K562 (cell line): ENCODE measurements around the gene RPS6KL1. TPM values are rescaled to one million over a fixed set of nuclear protein-coding genes. Genes with fewer than 3 reads are reported as not detected.

Source experiments
- ATF3 ChIP-seq, 2 experiments: fragments of 450-650 bp in 1 of 2; sonication (generic) in 1 of 2; formaldehyde crosslinking in 1 of 2; IDR thresholded peaks in 1 of 2; conservative IDR thresholded peaks in 1 of 2; 2 replicates each; pipeline versions ENCODE4 v1.6.1 to v1.8.1; 2016 to 2023; ENCODE audit warnings: mild to moderate bottlenecking in 2 of 2, moderate library complexity in 2 of 2, inconsistent platforms in 1 of 2, missing genetic modification reagents in 1 of 2
- ATF7 ChIP-seq: fragments of 450-650 bp; IDR thresholded peaks from 2 replicates; pipeline ENCODE4 v1.7.1; 2014; ENCODE audit warnings: mild to moderate bottlenecking, moderate library complexity
- PHF8 ChIP-seq: fragments of 200-600 bp; sonication (generic); IDR thresholded peaks from 2 replicates; pipeline ENCODE4 v1.6.1; 2012; ENCODE audit warnings: mixed run types, mild to moderate bottlenecking, inconsistent platforms, low read length, moderate library complexity, borderline replicate concordance
- RBFOX2 ChIP-seq: fragments of 200-400 bp; formaldehyde crosslinking; IDR thresholded peaks from 2 replicates; pipeline ENCODE4 v1.6.1; 2017; ENCODE audit warnings: low read depth, mild to moderate bottlenecking, low read length, moderate library complexity
- SRSF3 ChIP-seq: fragments of 200-400 bp; formaldehyde crosslinking; IDR thresholded peaks from 2 replicates; pipeline ENCODE4 v1.6.1; 2016; ENCODE audit warnings: mild to moderate bottlenecking, low read length, moderate library complexity; ENCODE audit not compliant: insufficient read depth
- TFAP4 ChIP-seq: sonication (generic); formaldehyde crosslinking; IDR thresholded peaks from 2 replicates; pipeline ENCODE4 v1.8.0; 2022; ENCODE audit warnings: missing genetic modification reagents, mild to moderate bottlenecking, moderate library complexity, borderline replicate concordance
- XRCC3 ChIP-seq: fragments of 450-650 bp; IDR thresholded peaks from 2 replicates; pipeline ENCODE4 v1.6.1; 2017; ENCODE audit warnings: mild to moderate bottlenecking, moderate library complexity
- ZNF589 ChIP-seq: fragments of 200-800 bp; sonication (Bioruptor generic); IDR thresholded peaks from 2 replicates; pipeline ENCODE4 v1.6.1; 2016; ENCODE audit warnings: low read depth, missing genetic modification characterization, missing compliant biosample characterization
- ZNF592 ChIP-seq: fragments of 450-650 bp; IDR thresholded peaks from 2 replicates; pipeline ENCODE4 v1.6.1; 2017; ENCODE audit warnings: antibody characterized with exemption, mild to moderate bottlenecking
- polyA plus RNA-seq, 8 experiments: library from polyadenylated mRNA; depleted of rRNA in 4 of 8; stranded (reverse) in 5 of 8; unstranded in 3 of 8; fragments of >200 nt; fragmentation: Nextera tagmentation in 2 of 8; fragmentation: Illumina TruSeq in 1 of 8; extraction: Ambion mirVana in 2 of 8; extraction: Trizol in 1 of 8; gene quantifications; 2 replicates each; pipeline versions ENCODE4 v1.2.1 to v1.2.3, GENCODE V29; 2011 to 2014; ENCODE audit warnings: inconsistent platforms in 1 of 8, missing spikeins in 1 of 8
- total RNA-seq, 7 experiments: library from RNA; depleted of rRNA in 6 of 7; stranded (reverse); fragments of >200 nt in 6 of 7; fragmentation: Illumina TruSeq in 2 of 7; extraction: Trizol in 2 of 7; gene quantifications; 2 replicates each; pipeline versions ENCODE4 v1.2.1 to v1.2.3, GENCODE V29; 2011 to 2021; ENCODE audit warnings: low replicate concordance in 1 of 7
- TF ChIP-seq, protein P1 (sequence below): fragments of 250-450 bp; sonication (Bioruptor Pico); IDR thresholded peaks from 2 replicates; pipeline ENCODE4 v1.4.0; 2020; ENCODE audit warnings: mild to moderate bottlenecking, moderate library complexity
- TF ChIP-seq, protein P2 (sequence below), 3 experiments: fragments of 200-800 bp in 1 of 3; sonication (Bioruptor generic) in 1 of 3; sonication (generic) in 1 of 3; formaldehyde crosslinking in 1 of 3; IDR thresholded peaks; 2 replicates each; pipeline versions ENCODE4 v1.6.1 to v1.8.0; 2016 to 2022; ENCODE audit warnings: mild to moderate bottlenecking in 2 of 3, missing compliant biosample characterization in 2 of 3, missing genetic modification characterization in 2 of 3, missing genetic modification reagents in 1 of 3

Gene RPS6KL1
- total and polyA plus RNA-seq, 9 of the 15 experiments (the other 6 are each of a cell fraction or from before 2014, with no cell fraction given): 0.91 to 15.5 (median 8.1) TPM

GRCh38 chr14:74941676-74942097, 18.6 kb upstream of the RPS6KL1 start (continued):
- TF ChIP-seq TFAP4 (CRISPR knock-in tag) (peak; percentile 85; the same call in 1 of the 2 replicates), ZNF589 (CRISPR knock-in tag) (no peak), ZNF592 (peak; percentile 26), ATF3 (IDR thresholded peaks at IDR 0.05) (peak; percentile 86), ATF3 (CRISPR knock-in tag; conservative IDR thresholded peaks at IDR 0.05) (peak; percentile 41; the same call in 1 of the 2 replicates), SRSF3 (no peak), RBFOX2 (peak; percentile 36; the same call in 1 of the 2 replicates), PHF8 (peak; percentile 26; the same call in 1 of the 2 replicates), ATF7 (peak; percentile 74), XRCC3 (no peak)
- TF ChIP-seq, protein P1, sequence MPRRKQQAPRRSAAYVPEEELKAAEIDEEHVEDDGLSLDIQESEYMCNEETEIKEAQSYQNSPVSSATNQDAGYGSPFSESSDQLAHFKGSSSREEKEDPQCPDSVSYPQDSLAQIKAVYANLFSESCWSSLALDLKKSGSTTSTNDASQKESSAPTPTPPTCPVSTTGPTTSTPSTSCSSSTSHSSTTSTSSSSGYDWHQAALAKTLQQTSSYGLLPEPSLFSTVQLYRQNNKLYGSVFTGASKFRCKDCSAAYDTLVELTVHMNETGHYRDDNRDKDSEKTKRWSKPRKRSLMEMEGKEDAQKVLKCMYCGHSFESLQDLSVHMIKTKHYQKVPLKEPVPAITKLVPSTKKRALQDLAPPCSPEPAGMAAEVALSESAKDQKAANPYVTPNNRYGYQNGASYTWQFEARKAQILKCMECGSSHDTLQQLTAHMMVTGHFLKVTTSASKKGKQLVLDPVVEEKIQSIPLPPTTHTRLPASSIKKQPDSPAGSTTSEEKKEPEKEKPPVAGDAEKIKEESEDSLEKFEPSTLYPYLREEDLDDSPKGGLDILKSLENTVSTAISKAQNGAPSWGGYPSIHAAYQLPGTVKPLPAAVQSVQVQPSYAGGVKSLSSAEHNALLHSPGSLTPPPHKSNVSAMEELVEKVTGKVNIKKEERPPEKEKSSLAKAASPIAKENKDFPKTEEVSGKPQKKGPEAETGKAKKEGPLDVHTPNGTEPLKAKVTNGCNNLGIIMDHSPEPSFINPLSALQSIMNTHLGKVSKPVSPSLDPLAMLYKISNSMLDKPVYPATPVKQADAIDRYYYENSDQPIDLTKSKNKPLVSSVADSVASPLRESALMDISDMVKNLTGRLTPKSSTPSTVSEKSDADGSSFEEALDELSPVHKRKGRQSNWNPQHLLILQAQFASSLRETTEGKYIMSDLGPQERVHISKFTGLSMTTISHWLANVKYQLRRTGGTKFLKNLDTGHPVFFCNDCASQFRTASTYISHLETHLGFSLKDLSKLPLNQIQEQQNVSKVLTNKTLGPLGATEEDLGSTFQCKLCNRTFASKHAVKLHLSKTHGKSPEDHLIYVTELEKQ (CRISPR knock-in tag): no peak
- TF ChIP-seq, protein P2, sequence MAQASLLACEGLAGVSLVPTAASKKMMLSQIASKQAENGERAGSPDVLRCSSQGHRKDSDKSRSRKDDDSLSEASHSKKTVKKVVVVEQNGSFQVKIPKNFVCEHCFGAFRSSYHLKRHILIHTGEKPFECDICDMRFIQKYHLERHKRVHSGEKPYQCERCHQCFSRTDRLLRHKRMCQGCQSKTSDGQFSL (CRISPR knock-in tag; IDR thresholded peaks at IDR 0.05): peak; percentile 39; the same call in 1 of the 2 replicates
- TF ChIP-seq, protein P2 (tag; IDR thresholded peaks at IDR 0.05): no peak
